K562 (cell line): ENCODE measurements around the gene MYBPHL. TPM values are rescaled to one million over a fixed set of nuclear protein-coding genes. Genes with fewer than 3 reads are reported as not detected.
A peak's percentile ranks its signal among the peaks of the same experiment; 100 is the strongest.

Experiments used
- ARID1B ChIP-seq: fragments of 450-650 bp; IDR thresholded peaks from 2 replicates; pipeline ENCODE4 v1.6.1; 2016; ENCODE audit warnings: antibody characterized with exemption, mild to moderate bottlenecking, inconsistent platforms
- ATF3 ChIP-seq, 2 experiments: fragments of 450-650 bp in 1 of 2; sonication (generic) in 1 of 2; formaldehyde crosslinking in 1 of 2; IDR thresholded peaks in 1 of 2; conservative IDR thresholded peaks in 1 of 2; 2 replicates each; pipeline versions ENCODE4 v1.6.1 to v1.8.1; 2016 to 2023; ENCODE audit warnings: mild to moderate bottlenecking in 2 of 2, moderate library complexity in 2 of 2, inconsistent platforms in 1 of 2, missing genetic modification reagents in 1 of 2
- CBX3 ChIP-seq, 2 experiments: IDR thresholded peaks; 1 replicate in 1 of 2; 2 replicates in 1 of 2; pipeline ENCODE4 v1.6.1; 2012; ENCODE audit warnings: inconsistent platforms in 2 of 2, low read length in 2 of 2, borderline replicate concordance in 1 of 2, control low read depth in 1 of 2
- CEBPG ChIP-seq, 3 experiments: fragments of 200-800 bp in 1 of 3; sonication (Bioruptor generic) in 1 of 3; sonication (generic) in 1 of 3; formaldehyde crosslinking in 1 of 3; IDR thresholded peaks in 2 of 3; conservative IDR thresholded peaks in 1 of 3; 2 replicates each; pipeline versions ENCODE4 v1.6.1 to v1.8.0; 2016 to 2022; ENCODE audit warnings: missing compliant biosample characterization in 2 of 3, missing genetic modification characterization in 2 of 3, mild to moderate bottlenecking in 1 of 3, missing genetic modification reagents in 1 of 3
- CTBP1 ChIP-seq: fragments of 450-650 bp; IDR thresholded peaks from 2 replicates; pipeline ENCODE4 v1.6.1; 2016; ENCODE audit warnings: borderline replicate concordance
- DPF2 ChIP-seq: fragments of 450-650 bp; IDR thresholded peaks from 2 replicates; pipeline ENCODE4 v1.6.1; 2016
- FOXA3 ChIP-seq, 2 experiments: fragments of 450-650 bp in 1 of 2; sonication (generic) in 1 of 2; formaldehyde crosslinking; IDR thresholded peaks in 1 of 2; conservative IDR thresholded peaks in 1 of 2; 2 replicates each; pipeline versions ENCODE4 v1.4.0 to v1.8.0; 2020 to 2022; ENCODE audit warnings: mild to moderate bottlenecking in 2 of 2, missing genetic modification reagents in 1 of 2
- FOXJ3 ChIP-seq: sonication (generic); formaldehyde crosslinking; IDR thresholded peaks from 2 replicates; pipeline ENCODE4 v1.4.0; 2020; ENCODE audit warnings: mild to moderate bottlenecking, missing genetic modification reagents
- HDAC1 ChIP-seq, 2 experiments: fragments of 450-650 bp; IDR thresholded peaks; 2 replicates each; pipeline ENCODE4 v1.6.1; 2016 to 2017; ENCODE audit warnings: inconsistent platforms in 1 of 2, mild to moderate bottlenecking in 1 of 2, moderate library complexity in 1 of 2
- KDM5B ChIP-seq: fragments of 200-600 bp; sonication (generic); IDR thresholded peaks from 2 replicates; pipeline ENCODE4 v1.6.1; 2012; ENCODE audit warnings: low read depth, mild to moderate bottlenecking, moderate library complexity, low read length, control low read depth, inconsistent platforms; ENCODE audit not compliant: insufficient replicate concordance
- PBX2 ChIP-seq, 2 experiments: IDR thresholded peaks in 1 of 2; conservative IDR thresholded peaks in 1 of 2; 2 replicates each; pipeline ENCODE4 v1.6.1; 2016; ENCODE audit warnings: low read depth in 2 of 2, mild to moderate bottlenecking in 1 of 2, missing compliant biosample characterization in 1 of 2, missing genetic modification characterization in 1 of 2, moderate library complexity in 1 of 2
- RBFOX2 ChIP-seq: fragments of 200-400 bp; formaldehyde crosslinking; IDR thresholded peaks from 2 replicates; pipeline ENCODE4 v1.6.1; 2017; ENCODE audit warnings: low read depth, mild to moderate bottlenecking, low read length, moderate library complexity
- RBM25 ChIP-seq: fragments of 200-400 bp; formaldehyde crosslinking; IDR thresholded peaks from 2 replicates; pipeline ENCODE4 v1.6.1; 2018; ENCODE audit warnings: low read length, low read depth, moderate library complexity; ENCODE audit not compliant: severe bottlenecking
- SMAD2 ChIP-seq: fragments of 150-350 bp; IDR thresholded peaks from 2 replicates; pipeline ENCODE4 v1.6.1; 2014; ENCODE audit warnings: low read depth, mild to moderate bottlenecking, low read length
- ZNF124 ChIP-seq: sonication (generic); formaldehyde crosslinking; IDR thresholded peaks from 2 replicates; pipeline ENCODE4 v1.8.1; 2022; ENCODE audit warnings: missing genetic modification reagents
- ZNF146 ChIP-seq: IDR thresholded peaks from one replicate; pipeline ENCODE4 v1.6.1; 2018; ENCODE audit warnings: missing compliant biosample characterization; ENCODE audit not compliant: unreplicated experiment
- ZNF395 ChIP-seq: fragments of 200-800 bp; sonication (Bioruptor generic); IDR thresholded peaks from 2 replicates; pipeline ENCODE4 v1.6.1; 2017; ENCODE audit warnings: missing genetic modification characterization, missing compliant biosample characterization
- polyA plus RNA-seq, 8 experiments: library from polyadenylated mRNA; depleted of rRNA in 4 of 8; stranded (reverse) in 5 of 8; unstranded in 3 of 8; fragments of >200 nt; fragmentation: Nextera tagmentation in 2 of 8; fragmentation: Illumina TruSeq in 1 of 8; extraction: Ambion mirVana in 2 of 8; extraction: Trizol in 1 of 8; gene quantifications; 2 replicates each; pipeline versions ENCODE4 v1.2.1 to v1.2.3, GENCODE V29; 2011 to 2014; ENCODE audit warnings: inconsistent platforms in 1 of 8, missing spikeins in 1 of 8
- total RNA-seq, 7 experiments: library from RNA; depleted of rRNA in 6 of 7; stranded (reverse); fragments of >200 nt in 6 of 7; fragmentation: Illumina TruSeq in 2 of 7; extraction: Trizol in 2 of 7; gene quantifications; 2 replicates each; pipeline versions ENCODE4 v1.2.1 to v1.2.3, GENCODE V29; 2011 to 2021; ENCODE audit warnings: low replicate concordance in 1 of 7

The MYBPHL gene
- total and polyA plus RNA-seq, 9 of the 15 experiments (the other 6 are each of a cell fraction or from before 2014, with no cell fraction given): 0.20 to 1.9 (median 0.33) TPM

- no peak for TF ChIP-seq ZNF146 (CRISPR knock-in tag)
- TF ChIP-seq SMAD2: no peak
- no peak for TF ChIP-seq FOXJ3 (CRISPR knock-in tag)
- no peak for TF ChIP-seq PBX2 (CRISPR knock-in tag; IDR thresholded peaks at IDR 0.05; ENCODE audit: low read depth)
- TF ChIP-seq PBX2 (tag; conservative IDR thresholded peaks at IDR 0.05; ENCODE audit: low read depth): 0 out of 2 replicates have a peak, but pooled peaks have one; percentile 19
- peak; percentile 60 for TF ChIP-seq ARID1B
- TF ChIP-seq FOXA3 (CRISPR knock-in tag; conservative IDR thresholded peaks at IDR 0.05 in 1 of 2, IDR thresholded peaks at IDR 0.05 in 1 of 2): peak; percentile 78 to 86; a peak in 3 of 4 replicates
- TF ChIP-seq RBM25: no peak
- peak; percentile 56 for TF ChIP-seq DPF2
- TF ChIP-seq ZNF395 (CRISPR knock-in tag): no peak
- no peak for TF ChIP-seq ZNF124 (CRISPR knock-in tag)
- TF ChIP-seq CEBPG (CRISPR knock-in tag; IDR thresholded peaks at IDR 0.05): no peak
- TF ChIP-seq CEBPG (tag; conservative IDR thresholded peaks at IDR 0.05 in 1 of 2, IDR thresholded peaks at IDR 0.05 in 1 of 2): no peak
- TF ChIP-seq CTBP1: peak; percentile 53; the same call in 1 of the 2 replicates
- TF ChIP-seq HDAC1 (IDR thresholded peaks at IDR 0.05): peak in 1 of 2 experiments; percentile 56; a peak in 1 of 4 replicates
- TF ChIP-seq KDM5B: peak; percentile 49
- TF ChIP-seq RBFOX2: 0 out of 2 replicates have a peak, but pooled peaks have one; percentile 40
- TF ChIP-seq CBX3 (IDR thresholded peaks at IDR 0.05; ENCODE audit: borderline replicate concordance in 1 of 2, low read length in 2 of 2): no peak
- peak; percentile 33; the same call in 1 of the 2 replicates for TF ChIP-seq ATF3 (IDR thresholded peaks at IDR 0.05)
- no peak for TF ChIP-seq ATF3 (CRISPR knock-in tag; conservative IDR thresholded peaks at IDR 0.05)
Observed at GRCh38 chr1:109274533-109275476, 32.0 kb downstream of the MYBPHL start (continued).
